HepG2 (cell line): Measurements from ENCODE around the gene AP4S1. TPM values are rescaled to one million over a fixed set of nuclear protein-coding genes. Genes with fewer than 3 reads are reported as not detected.
A peak's percentile ranks its signal among the peaks of the same experiment; 100 is the strongest.

Experiments used
- CBX1 ChIP-seq: IDR thresholded peaks from one replicate; pipeline ENCODE4 v1.6.1; 2016; ENCODE audit warnings: antibody characterized with exemption, low read depth
- HIVEP1 ChIP-seq: sonication (generic); formaldehyde crosslinking; IDR thresholded peaks from 2 replicates; pipeline ENCODE4 v1.4.0; 2020; ENCODE audit warnings: mild to moderate bottlenecking, missing genetic modification reagents
- HMGA1 ChIP-seq: sonication (generic); formaldehyde crosslinking; conservative IDR thresholded peaks from 2 replicates; pipeline ENCODE4 v1.4.0; 2020; ENCODE audit warnings: missing genetic modification reagents
- KAT7 ChIP-seq: IDR thresholded peaks from 2 replicates; pipeline ENCODE4 v1.6.1; 2018; ENCODE audit warnings: borderline replicate concordance, missing compliant biosample characterization
- RARA ChIP-seq: IDR thresholded peaks from 2 replicates; pipeline ENCODE4 v1.6.1; 2016; ENCODE audit warnings: missing genetic modification reagents, missing compliant biosample characterization
- RORA ChIP-seq: sonication (generic); formaldehyde crosslinking; IDR thresholded peaks from 2 replicates; pipeline ENCODE4 v1.5.0; 2020; ENCODE audit warnings: mild to moderate bottlenecking, missing genetic modification reagents, moderate library complexity
- SP1 ChIP-seq, 2 experiments: fragments of 450-650 bp in 1 of 2; sonication (generic) in 1 of 2; formaldehyde crosslinking in 1 of 2; IDR thresholded peaks; 2 replicates each; pipeline versions ENCODE4 v1.4.0 to v1.6.1; 2016 to 2020; ENCODE audit warnings: missing genetic modification reagents in 1 of 2
- THYN1 ChIP-seq: sonication (generic); formaldehyde crosslinking; IDR thresholded peaks from 2 replicates; pipeline ENCODE4 v1.8.1; 2023; ENCODE audit warnings: low read depth, mild to moderate bottlenecking, moderate library complexity, missing genetic modification reagents, borderline replicate concordance
- ZNF260 ChIP-seq: sonication (generic); formaldehyde crosslinking; IDR thresholded peaks from 2 replicates; pipeline ENCODE4 v1.4.0; 2020; ENCODE audit warnings: missing genetic modification reagents, low read depth, mild to moderate bottlenecking, borderline replicate concordance
- ZNF274 ChIP-seq: sonication (generic); formaldehyde crosslinking; IDR thresholded peaks from 2 replicates; pipeline ENCODE4 v1.5.1; 2020; ENCODE audit warnings: mild to moderate bottlenecking, missing genetic modification reagents
- ZNF75D ChIP-seq: sonication (generic); formaldehyde crosslinking; IDR thresholded peaks from 2 replicates; pipeline ENCODE4 v1.8.1; 2023; ENCODE audit warnings: missing genetic modification reagents, mild to moderate bottlenecking, borderline replicate concordance
- ZNF782 ChIP-seq: sonication (generic); formaldehyde crosslinking; IDR thresholded peaks from 2 replicates; pipeline ENCODE4 v1.4.0; 2020; ENCODE audit warnings: missing genetic modification reagents, mild to moderate bottlenecking, borderline replicate concordance
- ZNF788 ChIP-seq: sonication (generic); formaldehyde crosslinking; IDR thresholded peaks from 2 replicates; pipeline ENCODE4 v1.5.0; 2020; ENCODE audit warnings: mild to moderate bottlenecking, missing genetic modification reagents, borderline replicate concordance
- ZNF83 ChIP-seq: sonication (generic); formaldehyde crosslinking; IDR thresholded peaks from 2 replicates; pipeline ENCODE4 v1.4.0; 2020; ENCODE audit warnings: missing genetic modification reagents, mild to moderate bottlenecking, borderline replicate concordance
- polyA plus RNA-seq, 8 experiments: library from polyadenylated mRNA; depleted of rRNA in 3 of 8; stranded (reverse) in 7 of 8; unstranded in 1 of 8; fragments of >200 nt; fragmentation: Illumina TruSeq in 4 of 8; extraction: Trizol in 4 of 8; gene quantifications; 2 replicates each; pipeline versions ENCODE4 v1.2.1 to v1.2.3, GENCODE V29; 2011 to 2016; ENCODE audit warnings: low read depth in 4 of 8, missing spikeins in 1 of 8, mixed read lengths in 1 of 8; ENCODE audit not compliant: insufficient read depth in 1 of 8
- total RNA-seq, 5 experiments: library from RNA; depleted of rRNA; stranded (reverse); fragments of >200 nt; fragmentation: Illumina TruSeq; extraction: Trizol; gene quantifications; 2 replicates each; pipeline ENCODE4 v1.2.3, GENCODE V29; 2016; ENCODE audit warnings: low read depth in 1 of 5
- TF ChIP-seq, protein P1 (sequence below): sonication (generic); formaldehyde crosslinking; IDR thresholded peaks from 2 replicates; pipeline ENCODE4 v1.8.0; 2022; ENCODE audit warnings: mild to moderate bottlenecking, missing genetic modification reagents, moderate library complexity
- TF ChIP-seq, protein P2 (sequence below): sonication (generic); formaldehyde crosslinking; IDR thresholded peaks from 2 replicates; pipeline ENCODE4 v1.4.0; 2020; ENCODE audit warnings: missing genetic modification reagents, borderline replicate concordance
- TF ChIP-seq, protein P3 (sequence below): sonication (generic); formaldehyde crosslinking; IDR thresholded peaks from 2 replicates; pipeline ENCODE4 v1.8.1; 2023; ENCODE audit warnings: mild to moderate bottlenecking, missing genetic modification reagents
- TF ChIP-seq, protein P4 (sequence below): sonication (generic); formaldehyde crosslinking; IDR thresholded peaks from 2 replicates; pipeline ENCODE4 v1.9.0; 2021; ENCODE audit warnings: missing genetic modification reagents, borderline replicate concordance

Gene AP4S1
- total and polyA plus RNA-seq, 2 of the 13 experiments (the other 11 are each of a cell fraction or from before 2014, with no cell fraction given): 3.9 to 21.1 TPM

DNA sequence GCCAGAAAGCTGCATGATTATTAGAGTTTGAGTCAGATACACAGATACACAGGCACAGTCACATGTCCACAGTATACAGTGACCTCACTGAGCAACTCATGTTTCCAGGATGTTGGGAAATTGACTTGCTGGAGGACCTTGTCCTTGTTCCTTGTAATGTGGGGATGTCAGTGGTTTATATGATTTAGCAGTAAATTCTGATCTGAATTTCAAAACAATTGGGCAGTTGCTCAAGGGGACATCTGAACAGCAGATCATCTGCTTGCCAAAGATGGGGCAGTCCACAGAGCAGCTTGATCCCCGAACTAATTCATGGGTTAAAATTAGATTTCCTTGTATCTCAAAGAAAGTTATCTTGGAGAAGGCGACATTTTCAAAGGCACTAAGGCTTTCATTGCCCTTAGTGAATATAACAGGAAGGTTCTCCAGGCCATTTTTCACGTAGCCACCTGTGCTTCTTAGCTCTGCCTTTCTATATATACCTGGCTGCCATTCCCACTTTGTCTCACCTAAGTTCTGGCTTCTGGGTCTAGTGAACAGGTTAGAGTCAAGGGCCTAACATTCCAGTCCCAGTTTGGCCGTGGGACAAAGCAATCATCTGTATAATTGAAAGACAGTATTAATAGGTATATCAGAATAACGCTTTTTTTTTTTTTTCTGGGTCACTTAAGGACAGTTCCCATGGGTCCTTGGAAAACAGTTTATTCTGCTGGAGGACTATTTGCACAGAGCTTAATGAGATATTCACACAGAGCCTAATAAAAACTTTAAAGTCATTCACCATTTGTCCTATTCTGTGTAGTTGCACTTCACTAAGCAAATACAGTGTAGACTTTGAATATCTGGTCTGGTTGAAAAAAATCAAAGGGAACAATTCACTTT, 65.7 kb downstream of the AP4S1 start (continued):
- TF ChIP-seq THYN1 (CRISPR knock-in tag) (0 out of 2 replicates have a peak, but pooled peaks have one; percentile 47), HIVEP1 (CRISPR knock-in tag) (no peak), HMGA1 (CRISPR knock-in tag) (no peak), ZNF75D (CRISPR knock-in tag) (no peak), ZNF83 (no peak), ZNF260 (no peak), KAT7 (CRISPR knock-in tag) (no peak; the same call in none of the 2 replicates), RARA (CRISPR knock-in tag) (peak; percentile 57), CBX1 (peak; percentile 27), RORA (peak; percentile 27; the same call in 1 of the 2 replicates), ZNF274 (no peak), ZNF782 (CRISPR knock-in tag) (no peak), SP1 (IDR thresholded peaks at IDR 0.05) (no peak), SP1 (CRISPR knock-in tag; IDR thresholded peaks at IDR 0.05) (no peak), ZNF788 (CRISPR knock-in tag) (no peak)
- TF ChIP-seq, protein P1, sequence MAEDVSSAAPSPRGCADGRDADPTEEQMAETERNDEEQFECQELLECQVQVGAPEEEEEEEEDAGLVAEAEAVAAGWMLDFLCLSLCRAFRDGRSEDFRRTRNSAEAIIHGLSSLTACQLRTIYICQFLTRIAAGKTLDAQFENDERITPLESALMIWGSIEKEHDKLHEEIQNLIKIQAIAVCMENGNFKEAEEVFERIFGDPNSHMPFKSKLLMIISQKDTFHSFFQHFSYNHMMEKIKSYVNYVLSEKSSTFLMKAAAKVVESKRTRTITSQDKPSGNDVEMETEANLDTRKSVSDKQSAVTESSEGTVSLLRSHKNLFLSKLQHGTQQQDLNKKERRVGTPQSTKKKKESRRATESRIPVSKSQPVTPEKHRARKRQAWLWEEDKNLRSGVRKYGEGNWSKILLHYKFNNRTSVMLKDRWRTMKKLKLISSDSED: no peak
- TF ChIP-seq, protein P2, sequence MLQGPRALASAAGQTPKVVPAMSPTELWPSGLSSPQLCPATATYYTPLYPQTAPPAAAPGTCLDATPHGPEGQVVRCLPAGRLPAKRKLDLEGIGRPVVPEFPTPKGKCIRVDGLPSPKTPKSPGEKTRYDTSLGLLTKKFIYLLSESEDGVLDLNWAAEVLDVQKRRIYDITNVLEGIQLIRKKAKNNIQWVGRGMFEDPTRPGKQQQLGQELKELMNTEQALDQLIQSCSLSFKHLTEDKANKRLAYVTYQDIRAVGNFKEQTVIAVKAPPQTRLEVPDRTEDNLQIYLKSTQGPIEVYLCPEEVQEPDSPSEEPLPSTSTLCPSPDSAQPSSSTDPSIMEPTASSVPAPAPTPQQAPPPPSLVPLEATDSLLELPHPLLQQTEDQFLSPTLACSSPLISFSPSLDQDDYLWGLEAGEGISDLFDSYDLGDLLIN (CRISPR knock-in tag): no peak
- TF ChIP-seq, protein P3, sequence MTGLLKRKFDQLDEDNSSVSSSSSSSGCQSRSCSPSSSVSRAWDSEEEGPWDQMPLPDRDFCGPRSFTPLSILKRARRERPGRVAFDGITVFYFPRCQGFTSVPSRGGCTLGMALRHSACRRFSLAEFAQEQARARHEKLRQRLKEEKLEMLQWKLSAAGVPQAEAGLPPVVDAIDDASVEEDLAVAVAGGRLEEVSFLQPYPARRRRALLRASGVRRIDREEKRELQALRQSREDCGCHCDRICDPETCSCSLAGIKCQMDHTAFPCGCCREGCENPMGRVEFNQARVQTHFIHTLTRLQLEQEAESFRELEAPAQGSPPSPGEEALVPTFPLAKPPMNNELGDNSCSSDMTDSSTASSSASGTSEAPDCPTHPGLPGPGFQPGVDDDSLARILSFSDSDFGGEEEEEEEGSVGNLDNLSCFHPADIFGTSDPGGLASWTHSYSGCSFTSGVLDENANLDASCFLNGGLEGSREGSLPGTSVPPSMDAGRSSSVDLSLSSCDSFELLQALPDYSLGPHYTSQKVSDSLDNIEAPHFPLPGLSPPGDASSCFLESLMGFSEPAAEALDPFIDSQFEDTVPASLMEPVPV (CRISPR knock-in tag): 0 out of 2 replicates have a peak, but pooled peaks have one; percentile 16
- TF ChIP-seq, protein P4, sequence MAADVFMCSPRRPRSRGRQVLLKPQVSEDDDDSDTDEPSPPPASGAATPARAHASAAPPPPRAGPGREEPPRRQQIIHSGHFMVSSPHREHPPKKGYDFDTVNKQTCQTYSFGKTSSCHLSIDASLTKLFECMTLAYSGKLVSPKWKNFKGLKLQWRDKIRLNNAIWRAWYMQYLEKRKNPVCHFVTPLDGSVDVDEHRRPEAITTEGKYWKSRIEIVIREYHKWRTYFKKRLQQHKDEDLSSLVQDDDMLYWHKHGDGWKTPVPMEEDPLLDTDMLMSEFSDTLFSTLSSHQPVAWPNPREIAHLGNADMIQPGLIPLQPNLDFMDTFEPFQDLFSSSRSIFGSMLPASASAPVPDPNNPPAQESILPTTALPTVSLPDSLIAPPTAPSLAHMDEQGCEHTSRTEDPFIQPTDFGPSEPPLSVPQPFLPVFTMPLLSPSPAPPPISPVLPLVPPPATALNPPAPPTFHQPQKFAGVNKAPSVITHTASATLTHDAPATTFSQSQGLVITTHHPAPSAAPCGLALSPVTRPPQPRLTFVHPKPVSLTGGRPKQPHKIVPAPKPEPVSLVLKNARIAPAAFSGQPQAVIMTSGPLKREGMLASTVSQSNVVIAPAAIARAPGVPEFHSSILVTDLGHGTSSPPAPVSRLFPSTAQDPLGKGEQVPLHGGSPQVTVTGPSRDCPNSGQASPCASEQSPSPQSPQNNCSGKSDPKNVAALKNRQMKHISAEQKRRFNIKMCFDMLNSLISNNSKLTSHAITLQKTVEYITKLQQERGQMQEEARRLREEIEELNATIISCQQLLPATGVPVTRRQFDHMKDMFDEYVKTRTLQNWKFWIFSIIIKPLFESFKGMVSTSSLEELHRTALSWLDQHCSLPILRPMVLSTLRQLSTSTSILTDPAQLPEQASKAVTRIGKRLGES (CRISPR knock-in tag): no peak
